K562 (cell line): Measurements from ENCODE around the gene CHAMP1.
A peak's percentile ranks its signal among the peaks of the same experiment; 100 is the strongest.

ENCODE experiments used
- DMBX1 ChIP-seq: fragments of 250-450 bp; sonication (Bioruptor Pico); IDR thresholded peaks from 2 replicates; pipeline ENCODE4 v1.8.0; 2022; ENCODE audit warnings: inconsistent platforms, mild to moderate bottlenecking, moderate library complexity, borderline replicate concordance
- ETS2 ChIP-seq: IDR thresholded peaks from 2 replicates; pipeline ENCODE4 v1.6.1; 2016; ENCODE audit warnings: borderline replicate concordance, missing genetic modification characterization, mild to moderate bottlenecking, moderate library complexity, missing compliant biosample characterization; ENCODE audit not compliant: poor library complexity, severe bottlenecking
- IRF2 ChIP-seq: sonication (generic); formaldehyde crosslinking; IDR thresholded peaks from 2 replicates; pipeline ENCODE4 v1.8.1; 2022; ENCODE audit warnings: mild to moderate bottlenecking, missing genetic modification reagents
- JUN ChIP-seq, 2 experiments: sonication (generic) in 1 of 2; formaldehyde crosslinking in 1 of 2; IDR thresholded peaks; 2 replicates each; pipeline versions ENCODE4 v1.6.1 to v1.8.0; 2012 to 2022; ENCODE audit warnings: borderline replicate concordance in 2 of 2, mild to moderate bottlenecking in 2 of 2, improper control_type of control experiment in 1 of 2, low read depth in 1 of 2, low read length in 1 of 2, missing genetic modification reagents in 1 of 2
- POLR2A ChIP-seq: fragments of 450-650 bp; conservative IDR thresholded peaks from 2 replicates; pipeline ENCODE4 v1.6.1; 2016
- POLR2AphosphoS5 ChIP-seq: IDR thresholded peaks from 2 replicates; pipeline ENCODE4 v1.6.1; 2011; ENCODE audit warnings: mild to moderate bottlenecking, low read depth, low read length, moderate library complexity; ENCODE audit not compliant: control insufficient read depth, insufficient read depth
- RAD21 ChIP-seq, 2 experiments: fragments of 250-450 bp in 1 of 2; fragments of 450-650 bp in 1 of 2; sonication (Bioruptor Pico) in 1 of 2; formaldehyde crosslinking in 1 of 2; IDR thresholded peaks in 1 of 2; conservative IDR thresholded peaks in 1 of 2; 2 replicates each; pipeline versions ENCODE4 v1.4.0 to v1.8.0; 2020 to 2022; ENCODE audit warnings: mild to moderate bottlenecking in 2 of 2, moderate library complexity in 1 of 2
- SMC3 ChIP-seq: conservative IDR thresholded peaks from 2 replicates; pipeline ENCODE4 v1.6.1; 2011; ENCODE audit warnings: low read depth, low read length, improper control_type of control experiment; ENCODE audit not compliant: insufficient read depth
- SRF ChIP-seq, 2 experiments: fragments of 250-450, 450-650 bp in 1 of 2; sonication (Bioruptor Pico) in 1 of 2; sonication (generic) in 1 of 2; formaldehyde crosslinking; IDR thresholded peaks; 2 replicates each; pipeline versions ENCODE4 v1.5.0 to v1.5.1; 2020 to 2022; ENCODE audit warnings: mild to moderate bottlenecking in 1 of 2, missing genetic modification reagents in 1 of 2
- ZKSCAN8 ChIP-seq: fragments of 200-800 bp; sonication (Bioruptor generic); IDR thresholded peaks from 2 replicates; pipeline ENCODE4 v1.6.1; 2016; ENCODE audit warnings: missing genetic modification characterization, missing compliant biosample characterization
- ZNF232 ChIP-seq: sonication (generic); formaldehyde crosslinking; IDR thresholded peaks from 2 replicates; pipeline ENCODE4 v1.8.0; 2022; ENCODE audit warnings: mild to moderate bottlenecking, missing genetic modification reagents

- no peak for TF ChIP-seq ZNF232 (CRISPR knock-in tag)
- no peak for TF ChIP-seq DMBX1
- no peak for TF ChIP-seq ZKSCAN8 (CRISPR knock-in tag)
- TF ChIP-seq POLR2AphosphoS5, result 0 out of 2 replicates have a peak, but pooled peaks have one; percentile 27
- TF ChIP-seq IRF2 (CRISPR knock-in tag), result no peak
- peak; percentile 70; the same call in 1 of the 2 replicates for TF ChIP-seq POLR2A
- TF ChIP-seq JUN (IDR thresholded peaks at IDR 0.05; ENCODE audit: borderline replicate concordance, low read depth, low read length), result no peak
- TF ChIP-seq JUN (CRISPR knock-in tag; IDR thresholded peaks at IDR 0.05; ENCODE audit: borderline replicate concordance), result no peak
- TF ChIP-seq SRF (CRISPR knock-in tag; IDR thresholded peaks at IDR 0.05), result peak; percentile 33 to 75; a peak in 3 of 4 replicates
- 0 out of 4 replicates have a peak, but pooled peaks of 1 of the 2 experiments have one; percentile 8 for TF ChIP-seq RAD21 (CRISPR knock-in tag; conservative IDR thresholded peaks at IDR 0.05 in 1 of 2, IDR thresholded peaks at IDR 0.05 in 1 of 2)
- no peak for TF ChIP-seq ETS2 (tag)
- no peak for TF ChIP-seq SMC3
These were observed 32.8 kb upstream of the CHAMP1 start, which contains the start of gene UPF3A for GRCh38 chr13:114281351-114282040.
